SKM-1 (cell line): ENCODE data around the gene ERCC5.

Experiments
- DNase-seq: peaks from one replicate; lab custom pipeline; 2025; ENCODE audit not compliant: unreplicated experiment; lab: John Stamatoyannopoulos, UW

Gene ERCC5

GRCh38 chr13:102839462-102839861, 6.4 kb upstream of the ERCC5 start:
- no peak for DNase-seq

DNA sequence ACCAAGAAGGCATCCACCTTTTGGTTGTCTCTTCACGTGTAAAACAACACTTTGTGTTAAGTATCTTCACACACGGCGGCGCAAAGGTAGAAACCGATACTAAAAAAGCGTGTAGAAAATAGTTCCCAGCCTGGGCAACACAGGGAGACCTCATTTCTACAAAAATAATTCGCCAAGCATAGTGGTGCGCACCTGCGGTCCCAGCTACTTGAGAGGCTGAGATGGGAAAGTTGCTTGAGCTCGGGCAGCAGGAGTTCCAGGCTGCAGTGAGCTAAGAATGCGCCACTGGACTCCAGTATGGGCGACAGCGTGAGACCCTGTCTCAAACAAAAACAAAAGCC, 573 bp upstream of the ERCC5 start:
- no peak for DNase-seq

DNA sequence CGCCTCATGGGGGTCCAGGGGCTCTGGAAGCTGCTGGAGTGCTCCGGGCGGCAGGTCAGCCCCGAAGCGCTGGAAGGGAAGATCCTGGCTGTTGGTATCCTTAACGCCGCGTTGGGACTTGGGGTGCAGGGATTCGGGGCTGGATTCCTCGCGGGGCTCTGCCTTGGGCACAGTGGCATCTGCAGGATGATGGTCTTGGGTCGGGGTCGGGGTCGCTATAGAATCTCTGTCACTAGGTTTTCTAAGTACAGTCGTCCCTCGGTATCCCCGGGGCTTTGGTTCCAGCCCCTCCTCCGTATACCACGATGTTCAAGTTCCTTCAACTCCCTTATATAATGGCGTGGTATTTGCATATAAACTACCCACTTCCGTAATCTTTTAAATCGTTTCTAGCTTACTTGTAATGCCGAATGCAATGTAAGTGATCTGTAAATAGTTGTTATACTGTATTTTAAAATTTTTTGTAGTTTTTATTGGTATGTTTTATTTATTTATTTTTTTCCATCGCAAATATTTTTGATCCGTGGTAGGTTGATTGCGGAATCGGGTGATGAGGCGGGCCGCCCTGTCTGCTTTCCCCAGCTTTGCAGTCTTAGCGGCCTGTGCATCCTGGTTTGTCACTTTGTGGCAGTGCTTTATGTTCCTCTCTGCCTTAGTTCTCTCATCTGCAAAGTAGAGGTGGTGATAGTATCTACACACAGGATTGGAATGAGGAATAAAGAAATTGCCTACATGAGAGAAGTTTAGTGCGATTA, 606 bp downstream of the ERCC5 start:
- DNase-seq = peak; percentile 35

- DNase-seq = peak; percentile 45
Observed at GRCh38 chr13:102847272-102848234, 1.7 kb downstream of the ERCC5 start.

DNA sequence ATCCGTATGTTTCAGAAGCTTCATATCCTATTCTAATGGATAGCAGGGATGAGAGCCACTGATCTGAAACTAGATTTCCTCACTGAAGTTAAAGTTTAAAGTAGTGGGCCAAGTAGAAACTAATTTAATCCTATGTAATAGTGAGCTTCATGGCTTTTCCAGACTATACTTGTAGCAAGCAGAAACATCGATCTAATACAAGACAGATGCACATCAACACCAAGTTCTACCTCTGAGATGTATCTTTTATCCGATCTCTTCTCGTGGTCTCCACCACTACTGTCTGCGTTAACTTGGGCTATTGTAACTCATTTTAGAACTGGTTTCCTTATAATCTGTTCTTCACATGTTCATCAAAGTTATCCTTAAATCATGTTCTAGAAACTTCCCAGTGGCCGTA, 3.1 kb downstream of the ERCC5 start:
- DNase-seq = no peak

DNA sequence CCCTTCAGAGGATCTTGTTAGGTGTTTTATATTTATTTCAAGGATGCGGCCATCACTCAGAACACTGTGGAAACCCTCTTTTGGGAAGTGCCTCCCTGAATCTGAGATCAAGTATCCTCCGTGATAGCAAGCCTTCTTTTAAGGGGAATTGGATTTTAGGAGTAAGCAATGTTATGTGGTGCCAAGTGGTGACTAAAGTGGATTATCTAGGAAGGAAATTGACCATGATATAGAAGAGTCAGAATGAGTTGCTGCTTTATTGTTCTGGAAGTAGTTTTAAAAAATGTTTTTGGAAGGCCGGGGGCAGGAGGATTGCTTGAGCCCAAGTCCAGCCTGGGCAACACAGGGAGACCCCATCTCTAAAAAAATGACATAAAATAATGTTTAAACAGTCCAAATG, 6.7 kb downstream of the ERCC5 start:
- DNase-seq = no peak

DNA sequence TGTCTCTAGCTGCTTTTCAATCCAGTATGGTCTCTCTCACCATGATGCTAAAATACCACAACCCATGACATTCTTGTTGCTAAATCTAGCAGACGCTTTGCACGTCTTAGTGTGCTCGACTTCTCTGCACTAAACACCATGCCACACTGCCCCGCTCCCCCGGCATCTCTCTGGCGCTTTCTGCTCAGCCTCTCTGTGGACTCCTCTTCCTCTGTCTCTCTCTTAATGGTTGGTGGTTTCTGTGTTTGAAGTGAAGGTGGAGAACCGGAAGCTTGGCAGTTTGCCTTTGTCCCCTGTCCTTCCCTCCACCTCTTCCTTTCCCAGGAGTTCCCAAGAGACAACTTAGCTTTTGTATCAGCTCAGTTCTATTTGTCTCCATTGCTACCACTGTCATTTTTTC, 8.8 kb downstream of the ERCC5 start:
- DNase-seq = no peak

DNA sequence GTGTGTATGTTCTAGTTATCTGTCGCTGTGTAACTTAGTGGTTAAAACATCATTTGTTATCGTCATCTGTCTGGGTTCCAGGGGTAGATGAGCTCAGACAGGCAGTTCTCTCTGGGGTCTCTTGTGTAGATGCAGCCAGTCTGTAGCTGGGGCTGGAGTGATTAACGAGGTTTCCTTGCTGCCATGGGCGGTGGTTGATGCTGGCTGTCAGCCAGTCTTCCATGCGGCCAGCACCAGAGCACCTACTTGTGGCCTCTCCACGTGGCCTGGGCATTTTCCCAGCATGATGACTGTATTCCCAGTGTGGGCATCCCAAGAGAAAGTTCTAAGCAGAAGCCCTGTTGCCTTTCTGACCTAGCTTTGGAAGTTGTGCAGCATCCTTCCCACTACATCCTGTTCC, 10.7 kb downstream of the ERCC5 start:
- no peak for DNase-seq

DNA sequence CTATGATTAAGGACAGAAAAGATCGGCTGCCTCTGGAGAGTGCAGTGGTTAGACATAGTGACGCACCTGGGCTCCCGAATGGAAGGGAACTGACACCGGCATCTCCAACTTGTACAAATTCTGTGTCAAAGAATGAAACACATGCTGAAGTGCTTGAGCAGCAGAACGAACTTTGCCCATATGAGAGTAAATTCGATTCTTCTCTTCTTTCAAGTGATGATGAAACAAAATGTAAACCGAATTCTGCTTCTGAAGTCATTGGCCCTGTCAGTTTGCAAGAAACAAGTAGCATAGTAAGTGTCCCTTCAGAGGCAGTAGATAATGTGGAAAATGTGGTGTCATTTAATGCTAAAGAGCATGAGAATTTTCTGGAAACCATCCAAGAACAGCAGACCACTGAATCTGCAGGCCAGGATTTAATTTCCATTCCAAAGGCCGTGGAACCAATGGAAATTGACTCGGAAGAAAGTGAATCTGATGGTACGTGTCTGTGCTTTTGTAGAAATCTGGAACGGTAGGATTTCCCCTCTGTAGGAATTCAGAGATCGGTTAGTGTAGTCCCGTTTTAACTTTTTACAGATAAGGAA, 16.9 kb downstream of the ERCC5 start:
- DNase-seq = no peak

DNA sequence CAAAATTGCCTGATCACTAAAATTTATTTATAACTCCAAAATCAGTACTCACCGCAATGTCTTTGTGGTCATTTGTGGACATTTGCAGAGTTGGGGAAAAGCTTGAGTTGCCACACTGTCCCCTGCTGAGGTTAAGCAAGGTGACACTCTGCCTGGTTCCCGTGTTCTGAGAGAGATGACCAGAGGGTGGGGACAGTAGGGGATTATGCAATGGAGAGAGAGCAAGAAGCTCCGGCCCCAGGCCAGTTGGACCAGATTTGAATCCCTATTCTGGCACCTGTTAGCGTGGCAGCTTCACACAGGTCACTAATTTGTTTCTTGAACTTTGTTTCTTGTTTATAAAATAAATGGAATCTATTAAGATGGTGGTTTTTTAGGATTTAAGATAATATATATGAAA, 17.8 kb downstream of the ERCC5 start:
- no peak for DNase-seq

GRCh38 chr13:102868366-102868936, 22.6 kb downstream of the ERCC5 start:
- no peak for DNase-seq

- DNase-seq = no peak
Observed at GRCh38 chr13:102869948-102870676, 24.3 kb downstream of the ERCC5 start.

- peak; percentile 5 for DNase-seq
Observed at GRCh38 chr13:102870677-102871415, 25.0 kb downstream of the ERCC5 start.

GRCh38 chr13:102872131-102872530, 26.3 kb downstream of the ERCC5 start:
- DNase-seq = no peak

- DNase-seq = no peak
Observed at GRCh38 chr13:102872531-102872930, 26.7 kb downstream of the ERCC5 start.

DNA sequence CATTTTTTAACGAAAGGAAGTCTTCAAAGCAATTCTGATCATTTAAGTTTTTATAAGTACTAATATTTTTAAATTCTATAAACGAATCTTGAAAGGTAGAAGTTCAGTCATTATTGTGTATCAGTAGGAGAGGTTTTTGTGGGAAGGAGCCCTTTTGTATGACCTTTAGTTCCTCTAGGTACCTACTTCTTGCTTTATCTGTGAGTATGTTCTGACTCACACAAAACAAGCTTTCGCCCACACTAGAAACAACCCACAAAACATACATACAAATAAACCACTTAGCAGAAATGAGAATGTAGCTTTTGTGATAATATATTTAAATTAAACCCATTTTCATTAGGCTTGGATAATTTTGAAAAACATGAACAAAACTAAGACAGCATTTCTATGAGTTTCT, 27.8 kb downstream of the ERCC5 start:
- DNase-seq = no peak

GRCh38 chr13:102875256-102875655, 29.4 kb downstream of the ERCC5 start:
- no peak for DNase-seq

DNA sequence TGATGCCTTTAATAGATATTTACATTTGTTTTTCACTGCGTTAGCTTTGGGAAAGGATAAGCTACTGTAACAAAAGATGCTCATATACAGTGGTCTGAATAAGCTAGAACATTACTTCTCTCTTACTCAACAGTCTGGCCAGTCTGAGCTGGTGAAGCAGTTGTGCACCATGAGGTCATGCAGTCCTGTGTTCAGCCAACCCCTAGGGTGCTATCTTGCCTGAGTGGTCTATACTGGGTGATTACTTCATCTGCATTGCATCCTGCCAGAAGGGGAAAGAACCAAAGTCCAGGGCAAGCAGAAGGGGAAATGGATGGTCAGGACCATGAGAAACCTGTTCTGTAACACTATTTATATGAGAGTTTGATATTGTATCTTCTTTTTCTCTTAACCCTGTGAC, 31.5 kb downstream of the ERCC5 start:
- DNase-seq = no peak

GRCh38 chr13:102878481-102878880, 32.6 kb downstream of the ERCC5 start:
- no peak for DNase-seq

- DNase-seq = no peak
Observed at GRCh38 chr13:102879793-102880499, 34.1 kb downstream of the ERCC5 start.
